Ecto neural progenitor cell (in vitro differentiated cells): ENCODE measurements around the gene BRI3.

ENCODE experiments used
- DNase-seq: peaks from one replicate; pipeline ENCODE4 v3.0.0-alpha.2; 2018; ENCODE audit warnings: low spot score

The BRI3 gene

GRCh38 chr7:98280791-98281756 lies at the start of gene BRI3:
BRI3 (plus strand) TSS chr7:98281686; CDS start chr7:98281796, 110 bp downstream.
- DNase-seq = peak; percentile 95

- DNase-seq = no peak
Observed at GRCh38 chr7:98232263-98232585, 49.3 kb upstream of the BRI3 start.

GRCh38 chr7:98232799-98233198 lies 48.7 kb upstream of the BRI3 start:
- no peak for DNase-seq

- DNase-seq = no peak
Observed at GRCh38 chr7:98233219-98234070, 48.0 kb upstream of the BRI3 start.

GRCh38 chr7:98234429-98235147 lies 46.9 kb upstream of the BRI3 start:
- DNase-seq = no peak

GRCh38 chr7:98235901-98236300 lies 45.6 kb upstream of the BRI3 start:
- DNase-seq = no peak

- no peak for DNase-seq
Observed at GRCh38 chr7:98236355-98237185, 44.9 kb upstream of the BRI3 start.

GRCh38 chr7:98238076-98238475 lies 43.4 kb upstream of the BRI3 start:
- no peak for DNase-seq

- no peak for DNase-seq
Observed at GRCh38 chr7:98238976-98239375, 42.5 kb upstream of the BRI3 start.

GRCh38 chr7:98240961-98241673 lies 40.4 kb upstream of the BRI3 start:
- peak; percentile 75 for DNase-seq

- no peak for DNase-seq
Observed at GRCh38 chr7:98241674-98242241, 39.7 kb upstream of the BRI3 start.

- no peak for DNase-seq
Observed at GRCh38 chr7:98242342-98242741, 39.1 kb upstream of the BRI3 start.

GRCh38 chr7:98242934-98243333 lies 38.6 kb upstream of the BRI3 start:
- no peak for DNase-seq

GRCh38 chr7:98244871-98245270 lies 36.6 kb upstream of the BRI3 start:
- no peak for DNase-seq

- no peak for DNase-seq
Observed at GRCh38 chr7:98248156-98248555, 33.3 kb upstream of the BRI3 start.

- DNase-seq = no peak
Observed at GRCh38 chr7:98249106-98249505, 32.4 kb upstream of the BRI3 start.

- no peak for DNase-seq
Observed at GRCh38 chr7:98250789-98251188, 30.7 kb upstream of the BRI3 start.

GRCh38 chr7:98251231-98251600 lies 30.3 kb upstream of the BRI3 start:
- no peak for DNase-seq

GRCh38 chr7:98251601-98252424 lies 29.7 kb upstream of the BRI3 start, which contains the start of gene TECPR1:
TECPR1 (minus strand) TSS chr7:98252232; CDS start chr7:98246146, 6,086 bp downstream.
- DNase-seq = peak; percentile 95
